Measurements from ENCODE around the gene CFDP1.

CFDP1 gene

GRCh38 chr16:75262800-75263127, 170.5 kb downstream of the CFDP1 start:
- Histone ChIP-seq H3K9ac (ENCODE audit: insufficient read length, low read depth) (no peak overlapping the region), H3K9me3 (ENCODE audit: insufficient read depth, low read length) (no peaks in the 10 kb centered on the region), H3K4me1 (ENCODE audit: insufficient read depth, insufficient read length) (peaks cover 65% of the 10 kb centered on the region), H3K36me3 (ENCODE audit: insufficient read depth, insufficient read length, low read length) (peaks cover 60% of the 10 kb centered on the region), H3K4me3 (ENCODE audit: insufficient read length, low read depth) (no peak overlapping the region), H3K27me3 (ENCODE audit: insufficient read depth, insufficient read length) (peaks cover 3% of the 10 kb centered on the region)
- no peak for TF ChIP-seq YY1 (IDR thresholded peaks at IDR 0.05; ENCODE audit: insufficient read depth, insufficient read length)
- no peak for DNase-seq (ENCODE audit: low read depth, low spot score)

- no peak overlapping the region for H3K9ac ChIP-seq (ENCODE audit: insufficient read length, low read depth)
- TF ChIP-seq YY1 (IDR thresholded peaks at IDR 0.05; ENCODE audit: insufficient read depth, insufficient read length) (no peak), ZNF274 (IDR thresholded peaks at IDR 0.05; ENCODE audit: low read depth, low read length) (no peak), SUZ12 (IDR thresholded peaks at IDR 0.05; ENCODE audit: extremely low read depth, insufficient read depth, insufficient read length) (no peak)
- DNase-seq (ENCODE audit: low read depth, low spot score) = no peak
- H3K4me1 ChIP-seq (ENCODE audit: insufficient read depth, insufficient read length) = peaks cover 66% of the 10 kb centered on the region
- no peaks in the 10 kb centered on the region for H3K9me3 ChIP-seq (ENCODE audit: insufficient read depth, low read length)
- peaks cover 63% of the 10 kb centered on the region for H3K36me3 ChIP-seq (ENCODE audit: insufficient read depth, insufficient read length, low read length)
- H3K27me3 ChIP-seq (ENCODE audit: insufficient read depth, insufficient read length) = peaks cover 3% of the 10 kb centered on the region
- no peak overlapping the region for H3K4me3 ChIP-seq (ENCODE audit: insufficient read length, low read depth)
Measured at GRCh38 chr16:75262104-75262799, 171.1 kb downstream of the CFDP1 start.

GRCh38 chr16:75261590-75262078, 171.7 kb downstream of the CFDP1 start:
- H3K4me3 ChIP-seq (ENCODE audit: insufficient read length, low read depth) = no peak overlapping the region
- DNase-seq (ENCODE audit: low read depth, low spot score) = no peak
- H3K9ac ChIP-seq (ENCODE audit: insufficient read length, low read depth) = peak overlapping the region; percentile 36
- peaks cover 3% of the 10 kb centered on the region for H3K27me3 ChIP-seq (ENCODE audit: insufficient read depth, insufficient read length)
- peaks cover 67% of the 10 kb centered on the region for H3K4me1 ChIP-seq (ENCODE audit: insufficient read depth, insufficient read length)
- H3K36me3 ChIP-seq (ENCODE audit: insufficient read depth, insufficient read length, low read length) = peaks cover 63% of the 10 kb centered on the region
- TF ChIP-seq ZNF274 (IDR thresholded peaks at IDR 0.05; ENCODE audit: low read depth, low read length) (no peak), SUZ12 (IDR thresholded peaks at IDR 0.05; ENCODE audit: extremely low read depth, insufficient read depth, insufficient read length) (no peak), YY1 (IDR thresholded peaks at IDR 0.05; ENCODE audit: insufficient read depth, insufficient read length) (no peak)
- no peaks in the 10 kb centered on the region for H3K9me3 ChIP-seq (ENCODE audit: insufficient read depth, low read length)

- no peaks in the 10 kb centered on the region for H3K9me3 ChIP-seq (ENCODE audit: insufficient read depth, low read length)
- no peak for TF ChIP-seq SUZ12 (IDR thresholded peaks at IDR 0.05; ENCODE audit: extremely low read depth, insufficient read depth, insufficient read length)
- no peak for TF ChIP-seq YY1 (IDR thresholded peaks at IDR 0.05; ENCODE audit: insufficient read depth, insufficient read length)
- TF ChIP-seq ZNF274 (IDR thresholded peaks at IDR 0.05; ENCODE audit: low read depth, low read length) = no peak
- no peaks in the 10 kb centered on the region for H3K27me3 ChIP-seq (ENCODE audit: insufficient read depth, insufficient read length)
- H3K4me1 ChIP-seq (ENCODE audit: insufficient read depth, insufficient read length) = peaks cover 70% of the 10 kb centered on the region
- H3K9ac ChIP-seq (ENCODE audit: insufficient read length, low read depth) = peak overlapping the region; percentile 36
- H3K4me3 ChIP-seq (ENCODE audit: insufficient read length, low read depth) = no peak overlapping the region
- no peak for DNase-seq (ENCODE audit: low read depth, low spot score)
- peaks cover 63% of the 10 kb centered on the region for H3K36me3 ChIP-seq (ENCODE audit: insufficient read depth, insufficient read length, low read length)
Measured at GRCh38 chr16:75260851-75261589, 172.3 kb downstream of the CFDP1 start.

GRCh38 chr16:75258807-75259141, 174.5 kb downstream of the CFDP1 start:
- TF ChIP-seq YY1 (IDR thresholded peaks at IDR 0.05; ENCODE audit: insufficient read depth, insufficient read length) (no peak), SUZ12 (IDR thresholded peaks at IDR 0.05; ENCODE audit: extremely low read depth, insufficient read depth, insufficient read length) (no peak), ZNF274 (IDR thresholded peaks at IDR 0.05; ENCODE audit: low read depth, low read length) (no peak)
- Histone ChIP-seq H3K4me3 (ENCODE audit: insufficient read length, low read depth) (no peak overlapping the region), H3K36me3 (ENCODE audit: insufficient read depth, insufficient read length, low read length) (peaks cover 52% of the 10 kb centered on the region), H3K9me3 (ENCODE audit: insufficient read depth, low read length) (no peaks in the 10 kb centered on the region), H3K9ac (ENCODE audit: insufficient read length, low read depth) (peak overlapping the region; percentile 6), H3K27me3 (ENCODE audit: insufficient read depth, insufficient read length) (no peaks in the 10 kb centered on the region), H3K4me1 (ENCODE audit: insufficient read depth, insufficient read length) (peaks cover 70% of the 10 kb centered on the region)
- DNase-seq (ENCODE audit: low read depth, low spot score) = no peak

GRCh38 chr16:75257886-75258806, 175.2 kb downstream of the CFDP1 start:
- no peak for DNase-seq (ENCODE audit: low read depth, low spot score)
- H3K36me3 ChIP-seq (ENCODE audit: insufficient read depth, insufficient read length, low read length) = peaks cover 46% of the 10 kb centered on the region
- peaks cover 65% of the 10 kb centered on the region for H3K4me1 ChIP-seq (ENCODE audit: insufficient read depth, insufficient read length)
- H3K9ac ChIP-seq (ENCODE audit: insufficient read length, low read depth) = peak overlapping the region; percentile 50
- no peak overlapping the region for H3K4me3 ChIP-seq (ENCODE audit: insufficient read length, low read depth)
- no peak for TF ChIP-seq ZNF274 (IDR thresholded peaks at IDR 0.05; ENCODE audit: low read depth, low read length)
- TF ChIP-seq YY1 (IDR thresholded peaks at IDR 0.05; ENCODE audit: insufficient read depth, insufficient read length) = no peak
- no peak for TF ChIP-seq SUZ12 (IDR thresholded peaks at IDR 0.05; ENCODE audit: extremely low read depth, insufficient read depth, insufficient read length)
- H3K27me3 ChIP-seq (ENCODE audit: insufficient read depth, insufficient read length) = no peaks in the 10 kb centered on the region
- H3K9me3 ChIP-seq (ENCODE audit: insufficient read depth, low read length) = no peaks in the 10 kb centered on the region

Data from NT2/D1 (cell line).